ENCODE results near the gene DLG3. TPM values are rescaled to one million over a fixed set of nuclear protein-coding genes. Genes with fewer than 3 reads are reported as not detected.

The DLG3 gene
- polyA plus RNA-seq, 1 donor (not counting 4 experiments of a cell fraction or from before 2014, with no cell fraction given) = 10.1 TPM

DNA sequence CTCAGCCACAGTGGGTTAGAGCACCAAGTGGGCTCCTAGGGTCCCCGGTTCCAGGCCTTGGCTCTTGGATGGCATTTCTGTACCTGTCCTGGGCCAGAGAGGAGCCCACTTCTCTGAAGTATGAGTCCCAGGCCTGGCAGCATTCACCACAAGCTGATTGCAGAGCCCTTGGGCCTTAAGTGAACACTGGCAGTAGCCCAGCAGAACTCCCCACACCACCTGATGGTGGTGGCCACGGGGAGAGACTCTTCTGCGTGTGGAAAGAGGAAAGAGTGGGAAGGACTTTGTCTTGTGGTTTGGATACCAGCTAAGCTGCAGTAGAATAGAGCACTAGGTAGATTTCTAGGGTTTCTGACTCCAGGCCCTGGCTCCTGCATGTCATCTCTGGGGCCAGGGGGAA lies 104.8 kb downstream of the DLG3 start:
- no peaks in the 10 kb centered on the region for H3K36me3 ChIP-seq (ENCODE audit: control insufficient read depth in 2 of 2, extremely low read depth in 1 of 2, insufficient read depth in 2 of 2, low read length in 2 of 2)
- no peak overlapping the region for H3K27ac ChIP-seq (ENCODE audit: control insufficient read depth, insufficient read depth, low read length)
- H3K4me2 ChIP-seq (ENCODE audit: control insufficient read depth, extremely low read depth, insufficient read depth, low read depth, low read length) = no peak overlapping the region
- H3K9ac ChIP-seq (ENCODE audit: control insufficient read depth, extremely low read depth, insufficient read depth, low read length) = no peak overlapping the region
- no peaks in the 10 kb centered on the region for H4K20me1 ChIP-seq (ENCODE audit: control insufficient read depth, extremely low read depth, insufficient read depth, low read length)
- H2AFZ ChIP-seq (ENCODE audit: control insufficient read depth, low read length) = no peak overlapping the region
- dilution Hi-C loops (cut with MboI; ENCODE audit: extremely low pct_ligation_motif_present, low sequenced_read_pairs) = no loop called here
- H3K9me3 ChIP-seq (ENCODE audit: control insufficient read depth, low read depth, low read length) = no peaks in the 10 kb centered on the region
- no peaks in the 10 kb centered on the region for H3K9me1 ChIP-seq (ENCODE audit: control insufficient read depth, extremely low read depth, insufficient read depth, low read length)
- no peak for TF ChIP-seq EZH2 (IDR thresholded peaks at IDR 0.05; ENCODE audit: low read length)
- TF ChIP-seq, protein P1, sequence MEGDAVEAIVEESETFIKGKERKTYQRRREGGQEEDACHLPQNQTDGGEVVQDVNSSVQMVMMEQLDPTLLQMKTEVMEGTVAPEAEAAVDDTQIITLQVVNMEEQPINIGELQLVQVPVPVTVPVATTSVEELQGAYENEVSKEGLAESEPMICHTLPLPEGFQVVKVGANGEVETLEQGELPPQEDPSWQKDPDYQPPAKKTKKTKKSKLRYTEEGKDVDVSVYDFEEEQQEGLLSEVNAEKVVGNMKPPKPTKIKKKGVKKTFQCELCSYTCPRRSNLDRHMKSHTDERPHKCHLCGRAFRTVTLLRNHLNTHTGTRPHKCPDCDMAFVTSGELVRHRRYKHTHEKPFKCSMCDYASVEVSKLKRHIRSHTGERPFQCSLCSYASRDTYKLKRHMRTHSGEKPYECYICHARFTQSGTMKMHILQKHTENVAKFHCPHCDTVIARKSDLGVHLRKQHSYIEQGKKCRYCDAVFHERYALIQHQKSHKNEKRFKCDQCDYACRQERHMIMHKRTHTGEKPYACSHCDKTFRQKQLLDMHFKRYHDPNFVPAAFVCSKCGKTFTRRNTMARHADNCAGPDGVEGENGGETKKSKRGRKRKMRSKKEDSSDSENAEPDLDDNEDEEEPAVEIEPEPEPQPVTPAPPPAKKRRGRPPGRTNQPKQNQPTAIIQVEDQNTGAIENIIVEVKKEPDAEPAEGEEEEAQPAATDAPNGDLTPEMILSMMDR (optimal IDR thresholded peaks at IDR 0.05 in 1 of 3, IDR thresholded peaks at IDR 0.05 in 1 of 3, conservative IDR thresholded peaks at IDR 0.05 in 1 of 3; ENCODE audit: extremely low read depth in 1 of 3, insufficient read depth in 2 of 3, low read length in 3 of 3) = no peak
- no peaks in the 10 kb centered on the region for H3K27me3 ChIP-seq (ENCODE audit: control insufficient read depth, extremely low read depth, insufficient read depth, low read length)
- H3K4me1 ChIP-seq (ENCODE audit: control insufficient read depth, extremely low read depth, insufficient read depth, low read length) = peaks cover 5% of the 10 kb centered on the region
- H3K79me2 ChIP-seq (ENCODE audit: control insufficient read depth, insufficient read depth, low read length) = no peaks in the 10 kb centered on the region
- FAIRE-seq = no peak
- no peak overlapping the region for H3K4me3 ChIP-seq (ENCODE audit: control insufficient read depth in 2 of 3, extremely low read depth in 1 of 3, insufficient read depth in 2 of 3, low read depth in 1 of 3, low read length in 3 of 3)
- DNase-seq (ENCODE audit: low read depth, low spot score) = no peak

DNA sequence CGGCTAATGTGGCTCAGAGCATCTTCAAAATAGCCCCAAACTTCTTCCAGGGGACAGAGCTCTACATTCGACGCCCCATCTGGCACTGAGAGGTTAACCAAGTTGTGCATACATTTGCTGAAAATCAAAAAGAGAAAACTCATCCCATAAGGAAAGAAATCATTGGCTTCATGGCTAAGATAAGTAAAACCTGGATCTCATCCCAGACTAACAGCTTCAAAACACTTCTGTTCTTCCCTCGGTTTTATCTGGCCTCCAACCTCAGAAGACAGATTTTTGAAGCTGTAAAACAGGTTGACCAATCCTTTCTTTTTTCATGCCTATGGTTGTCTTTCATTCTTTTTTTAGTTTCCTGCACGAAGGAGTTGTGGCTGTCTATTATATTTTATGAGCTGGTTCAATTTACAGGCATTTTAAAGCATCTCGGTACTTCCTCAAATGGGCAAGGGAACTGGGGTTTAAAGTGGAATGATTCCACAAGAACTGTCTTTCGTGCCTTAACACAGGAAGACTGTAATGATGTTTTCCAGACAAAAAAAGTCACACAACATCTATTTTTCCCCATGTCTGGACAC lies 107.6 kb downstream of the DLG3 start:
- no peak overlapping the region for H3K27ac ChIP-seq (ENCODE audit: control insufficient read depth, insufficient read depth, low read length)
- H3K4me1 ChIP-seq (ENCODE audit: control insufficient read depth, extremely low read depth, insufficient read depth, low read length) = peaks cover 5% of the 10 kb centered on the region
- H2AFZ ChIP-seq (ENCODE audit: control insufficient read depth, low read length) = no peak overlapping the region
- no peaks in the 10 kb centered on the region for H3K9me1 ChIP-seq (ENCODE audit: control insufficient read depth, extremely low read depth, insufficient read depth, low read length)
- no peak overlapping the region for H3K4me2 ChIP-seq (ENCODE audit: control insufficient read depth, extremely low read depth, insufficient read depth, low read depth, low read length)
- dilution Hi-C loops (cut with MboI; ENCODE audit: extremely low pct_ligation_motif_present, low sequenced_read_pairs) = no loop called here
- H4K20me1 ChIP-seq (ENCODE audit: control insufficient read depth, extremely low read depth, insufficient read depth, low read length) = no peaks in the 10 kb centered on the region
- no peaks in the 10 kb centered on the region for H3K27me3 ChIP-seq (ENCODE audit: control insufficient read depth, extremely low read depth, insufficient read depth, low read length)
- FAIRE-seq (no peak), DNase-seq (ENCODE audit: low read depth, low spot score) (no peak)
- no peak overlapping the region for H3K9ac ChIP-seq (ENCODE audit: control insufficient read depth, extremely low read depth, insufficient read depth, low read length)
- TF ChIP-seq, protein P1 (optimal IDR thresholded peaks at IDR 0.05 in 1 of 3, IDR thresholded peaks at IDR 0.05 in 1 of 3, conservative IDR thresholded peaks at IDR 0.05 in 1 of 3; ENCODE audit: extremely low read depth in 1 of 3, insufficient read depth in 2 of 3, low read length in 3 of 3) = no peak
- no peaks in the 10 kb centered on the region for H3K36me3 ChIP-seq (ENCODE audit: control insufficient read depth in 2 of 2, extremely low read depth in 1 of 2, insufficient read depth in 2 of 2, low read length in 2 of 2)
- no peaks in the 10 kb centered on the region for H3K79me2 ChIP-seq (ENCODE audit: control insufficient read depth, insufficient read depth, low read length)
- no peaks in the 10 kb centered on the region for H3K9me3 ChIP-seq (ENCODE audit: control insufficient read depth, low read depth, low read length)
- no peak overlapping the region for H3K4me3 ChIP-seq (ENCODE audit: control insufficient read depth in 2 of 3, extremely low read depth in 1 of 3, insufficient read depth in 2 of 3, low read depth in 1 of 3, low read length in 3 of 3)

Measured in keratinocyte (primary cell).